HL-60 (cell line): ENCODE data around the gene NEK10.
A peak's percentile ranks its signal among the peaks of the same experiment; 100 is the strongest.

Experiments used
- DNase-seq, 2 experiments: peaks; one replicate each; pipeline ENCODE4 v3.0.0-alpha.2; 2010 to 2020; ENCODE audit warnings: low read depth in 1 of 2, low spot score in 1 of 2
- H3K27ac ChIP-seq: fragments of 250-450 bp; sonication (Bioruptor Pico); replicated peaks from 2 replicates; pipeline ENCODE4 v1.5.1; 2020; ENCODE audit warnings: mild to moderate bottlenecking, moderate library complexity
- H3K27me3 ChIP-seq: fragments of 250-450 bp; sonication (Bioruptor Pico); 2 replicates; pipeline ENCODE4 v1.5.1; 2021; ENCODE audit warnings: mild to moderate bottlenecking, moderate library complexity; ENCODE audit not compliant: insufficient read depth, poor library complexity, severe bottlenecking
- H3K4me3 ChIP-seq: replicated peaks from 2 replicates; pipeline ENCODE4 v1.5.1; 2011; ENCODE audit warnings: mild to moderate bottlenecking, control low read depth, low read length; ENCODE audit not compliant: insufficient read depth
- GABPA ChIP-seq: IDR thresholded peaks from 2 replicates; pipeline ENCODE4 v1.6.1; 2012; ENCODE audit warnings: low read depth
- POLR2AphosphoS5 ChIP-seq: IDR thresholded peaks from 2 replicates; pipeline ENCODE4 v1.6.1; 2012; ENCODE audit warnings: low read depth
- SPI1 ChIP-seq: IDR thresholded peaks from 2 replicates; pipeline ENCODE4 v1.6.1; 2012; ENCODE audit warnings: low read depth, mild to moderate bottlenecking, borderline replicate concordance
- TF ChIP-seq, protein P1 (sequence below): IDR thresholded peaks from 2 replicates; pipeline ENCODE4 v1.6.1; 2012; ENCODE audit warnings: low read depth; ENCODE audit not compliant: insufficient replicate concordance
- TF ChIP-seq, protein P2 (sequence below): IDR thresholded peaks from one replicate; pipeline ENCODE4 v1.5.1; 2011; ENCODE audit warnings: low read length, control low read depth, inconsistent platforms; ENCODE audit not compliant: insufficient read depth

Gene NEK10

DNA sequence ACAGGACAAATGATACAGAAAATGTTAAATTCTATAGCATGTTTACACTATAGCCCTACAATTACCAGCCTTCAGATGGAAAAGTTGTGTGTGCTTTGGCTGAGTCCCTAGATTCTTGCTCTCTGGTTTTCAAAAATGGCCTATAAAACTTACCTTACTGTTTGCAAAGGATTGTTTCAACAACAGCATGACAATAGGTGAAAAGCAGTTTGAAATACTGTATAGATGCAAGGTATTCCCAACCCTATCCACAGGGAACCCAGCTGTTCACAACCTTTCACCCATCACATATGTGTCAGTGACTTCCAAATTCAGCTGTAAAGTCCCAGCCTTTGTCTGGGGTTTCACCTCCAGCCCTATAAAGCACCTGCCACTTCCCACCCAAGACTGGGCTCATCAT is 97.3 kb downstream of the NEK10 start:
- DNase-seq = no peak
- H3K4me3 ChIP-seq = no peak overlapping the region
- no peaks in the 10 kb centered on the region for H3K27me3 ChIP-seq
- no peak overlapping the region for H3K27ac ChIP-seq
- TF ChIP-seq POLR2AphosphoS5 = no peak
- TF ChIP-seq GABPA = no peak
- TF ChIP-seq SPI1 = no peak
- TF ChIP-seq, protein P1, sequence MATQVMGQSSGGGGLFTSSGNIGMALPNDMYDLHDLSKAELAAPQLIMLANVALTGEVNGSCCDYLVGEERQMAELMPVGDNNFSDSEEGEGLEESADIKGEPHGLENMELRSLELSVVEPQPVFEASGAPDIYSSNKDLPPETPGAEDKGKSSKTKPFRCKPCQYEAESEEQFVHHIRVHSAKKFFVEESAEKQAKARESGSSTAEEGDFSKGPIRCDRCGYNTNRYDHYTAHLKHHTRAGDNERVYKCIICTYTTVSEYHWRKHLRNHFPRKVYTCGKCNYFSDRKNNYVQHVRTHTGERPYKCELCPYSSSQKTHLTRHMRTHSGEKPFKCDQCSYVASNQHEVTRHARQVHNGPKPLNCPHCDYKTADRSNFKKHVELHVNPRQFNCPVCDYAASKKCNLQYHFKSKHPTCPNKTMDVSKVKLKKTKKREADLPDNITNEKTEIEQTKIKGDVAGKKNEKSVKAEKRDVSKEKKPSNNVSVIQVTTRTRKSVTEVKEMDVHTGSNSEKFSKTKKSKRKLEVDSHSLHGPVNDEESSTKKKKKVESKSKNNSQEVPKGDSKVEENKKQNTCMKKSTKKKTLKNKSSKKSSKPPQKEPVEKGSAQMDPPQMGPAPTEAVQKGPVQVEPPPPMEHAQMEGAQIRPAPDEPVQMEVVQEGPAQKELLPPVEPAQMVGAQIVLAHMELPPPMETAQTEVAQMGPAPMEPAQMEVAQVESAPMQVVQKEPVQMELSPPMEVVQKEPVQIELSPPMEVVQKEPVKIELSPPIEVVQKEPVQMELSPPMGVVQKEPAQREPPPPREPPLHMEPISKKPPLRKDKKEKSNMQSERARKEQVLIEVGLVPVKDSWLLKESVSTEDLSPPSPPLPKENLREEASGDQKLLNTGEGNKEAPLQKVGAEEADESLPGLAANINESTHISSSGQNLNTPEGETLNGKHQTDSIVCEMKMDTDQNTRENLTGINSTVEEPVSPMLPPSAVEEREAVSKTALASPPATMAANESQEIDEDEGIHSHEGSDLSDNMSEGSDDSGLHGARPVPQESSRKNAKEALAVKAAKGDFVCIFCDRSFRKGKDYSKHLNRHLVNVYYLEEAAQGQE = no peak
- TF ChIP-seq, protein P2, sequence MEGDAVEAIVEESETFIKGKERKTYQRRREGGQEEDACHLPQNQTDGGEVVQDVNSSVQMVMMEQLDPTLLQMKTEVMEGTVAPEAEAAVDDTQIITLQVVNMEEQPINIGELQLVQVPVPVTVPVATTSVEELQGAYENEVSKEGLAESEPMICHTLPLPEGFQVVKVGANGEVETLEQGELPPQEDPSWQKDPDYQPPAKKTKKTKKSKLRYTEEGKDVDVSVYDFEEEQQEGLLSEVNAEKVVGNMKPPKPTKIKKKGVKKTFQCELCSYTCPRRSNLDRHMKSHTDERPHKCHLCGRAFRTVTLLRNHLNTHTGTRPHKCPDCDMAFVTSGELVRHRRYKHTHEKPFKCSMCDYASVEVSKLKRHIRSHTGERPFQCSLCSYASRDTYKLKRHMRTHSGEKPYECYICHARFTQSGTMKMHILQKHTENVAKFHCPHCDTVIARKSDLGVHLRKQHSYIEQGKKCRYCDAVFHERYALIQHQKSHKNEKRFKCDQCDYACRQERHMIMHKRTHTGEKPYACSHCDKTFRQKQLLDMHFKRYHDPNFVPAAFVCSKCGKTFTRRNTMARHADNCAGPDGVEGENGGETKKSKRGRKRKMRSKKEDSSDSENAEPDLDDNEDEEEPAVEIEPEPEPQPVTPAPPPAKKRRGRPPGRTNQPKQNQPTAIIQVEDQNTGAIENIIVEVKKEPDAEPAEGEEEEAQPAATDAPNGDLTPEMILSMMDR = no peak

DNA sequence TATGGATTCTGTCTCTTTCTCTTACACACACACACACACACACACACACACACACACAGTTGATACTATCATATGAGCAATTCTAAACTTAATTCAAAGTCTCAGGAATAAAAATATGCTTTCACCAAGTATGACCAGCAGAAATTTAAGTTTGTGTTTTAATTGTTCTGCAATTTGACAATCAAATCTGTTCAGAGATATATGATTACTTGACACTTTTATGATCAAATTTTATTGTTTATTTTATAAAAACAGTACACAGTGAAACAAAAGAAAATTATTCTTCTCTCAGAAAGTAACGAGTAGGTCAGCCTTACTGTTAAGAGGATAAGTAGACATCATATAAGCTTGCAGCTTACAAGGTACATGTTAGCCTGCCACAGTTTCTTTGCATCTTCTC is 114.3 kb downstream of the NEK10 start:
- TF ChIP-seq, protein P2 = no peak
- TF ChIP-seq GABPA (no peak), POLR2AphosphoS5 (no peak), SPI1 (no peak)
- TF ChIP-seq, protein P1 = no peak
- H3K4me3 ChIP-seq = no peak overlapping the region
- DNase-seq = no peak
- H3K27me3 ChIP-seq = peaks cover 3% of the 10 kb centered on the region
- no peak overlapping the region for H3K27ac ChIP-seq

DNA sequence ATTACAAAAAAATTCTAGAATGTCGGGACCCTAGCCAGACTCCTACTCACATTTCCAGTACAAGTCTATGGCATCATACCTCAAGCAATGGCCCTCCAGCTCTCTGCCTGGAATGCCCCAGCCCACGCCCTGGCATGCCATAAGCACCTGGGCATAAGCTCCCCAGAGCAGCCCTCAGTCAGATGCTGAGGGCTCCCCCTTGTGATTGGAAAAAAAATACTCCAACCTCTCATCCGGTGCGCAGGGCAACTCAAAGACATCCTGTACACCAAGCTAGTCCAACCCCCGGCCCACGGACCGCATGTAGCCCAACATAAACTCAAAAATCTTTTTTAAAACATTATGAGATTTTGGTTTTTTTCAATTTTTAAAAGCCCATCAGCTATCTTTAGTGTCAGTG is 115.4 kb downstream of the NEK10 start:
- DNase-seq = peak in 1 of 2 experiments; percentile 46
- Histone ChIP-seq H3K4me3 (no peak overlapping the region), H3K27me3 (peaks cover 3% of the 10 kb centered on the region), H3K27ac (no peak overlapping the region)
- no peak for TF ChIP-seq POLR2AphosphoS5
- TF ChIP-seq, protein P2 = peak; percentile 5

DNA sequence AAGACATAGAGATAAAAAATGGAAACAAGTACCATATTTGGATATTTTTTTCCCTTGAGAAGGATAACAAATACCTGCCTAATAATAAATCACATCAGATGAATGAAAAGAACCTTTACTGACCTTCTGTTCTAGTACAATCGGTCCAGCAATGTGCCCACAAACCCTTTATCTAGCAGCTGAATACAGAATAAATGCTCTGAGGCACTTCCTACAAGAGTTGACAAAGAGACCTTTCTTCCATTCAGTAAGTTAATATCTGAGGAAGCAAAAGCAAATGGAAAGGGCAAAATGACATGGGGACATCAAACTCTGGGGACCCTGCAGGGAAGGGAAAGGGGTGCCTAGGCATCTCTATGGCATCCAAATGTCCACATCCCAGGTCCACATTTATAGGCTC is 115.8 kb downstream of the NEK10 start:
- Histone ChIP-seq H3K27ac (no peak overlapping the region), H3K4me3 (no peak overlapping the region), H3K27me3 (peaks cover 3% of the 10 kb centered on the region)
- no peak for DNase-seq
- no peak for TF ChIP-seq SPI1
- TF ChIP-seq, protein P2 = no peak
- TF ChIP-seq GABPA = no peak
- no peak for TF ChIP-seq POLR2AphosphoS5
- TF ChIP-seq, protein P1 = no peak
